ENCODE data around the gene RGS8.

DNA sequence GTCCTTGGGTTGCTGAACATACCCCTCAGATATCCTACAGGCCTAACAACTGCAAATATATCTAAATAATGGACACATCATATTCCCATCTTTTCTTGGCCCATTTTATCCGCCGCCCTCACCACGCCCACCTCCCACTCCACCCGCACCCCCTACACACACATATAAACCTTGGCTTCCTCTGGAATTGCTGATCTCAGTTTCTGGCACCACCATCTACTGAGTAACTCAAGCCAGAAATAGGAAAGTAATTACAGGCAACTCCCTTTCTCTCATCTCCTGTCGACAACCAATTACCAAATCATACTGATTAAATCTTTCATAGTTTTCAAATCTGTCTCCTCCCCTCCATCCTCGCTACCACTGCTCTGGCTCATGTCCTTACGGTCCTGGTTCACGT is 4.7 kb downstream of the RGS8 start:
- TF ChIP-seq CTCF (IDR thresholded peaks at IDR 0.05) (no peak), POLR2A (IDR thresholded peaks at IDR 0.05) (no peak)
